ENCODE data around the gene LDLRAD3.

- no peak for TF ChIP-seq EZH2 (IDR thresholded peaks at IDR 0.05; ENCODE audit: insufficient read depth, low read length)
- no peak for TF ChIP-seq CTCF (IDR thresholded peaks at IDR 0.05; ENCODE audit: insufficient read depth, low read depth, low read length)
These were observed 322.9 kb downstream of the LDLRAD3 start for GRCh38 chr11:36266767-36267166.
